NB4 (cell line): ENCODE measurements around the gene ZBTB20.

Experiments used
- DNase-seq: peaks from one replicate; pipeline ENCODE4 v3.0.0; 2010; ENCODE audit warnings: low read depth
- H3K4me3 ChIP-seq: one replicate; pipeline ENCODE4 v1.5.1; 2011; ENCODE audit warnings: mild to moderate bottlenecking, low read depth, low read length, moderate library complexity
- CTCF ChIP-seq: IDR thresholded peaks from one replicate; pipeline ENCODE4 v1.5.1; 2012; ENCODE audit warnings: low read depth, low read length
- MAX ChIP-seq: IDR thresholded peaks from 2 replicates; pipeline ENCODE4 v1.6.1; 2011; ENCODE audit warnings: low read depth, low read length
- MYC ChIP-seq: IDR thresholded peaks from 2 replicates; pipeline ENCODE4 v1.6.1; 2011; ENCODE audit warnings: low read depth, low read length
- POLR2A ChIP-seq: IDR thresholded peaks from 2 replicates; pipeline ENCODE4 v1.6.1; 2011; ENCODE audit warnings: mild to moderate bottlenecking; ENCODE audit not compliant: insufficient read length; ENCODE audit errors: extremely low read depth

Gene ZBTB20

GRCh38 chr3:114421204-114421603 is 725.9 kb downstream of the ZBTB20 start:
- no peak for TF ChIP-seq POLR2A
- no peak overlapping the region for H3K4me3 ChIP-seq
- no peak for DNase-seq

GRCh38 chr3:114420072-114420471 is 727.0 kb downstream of the ZBTB20 start:
- no peak overlapping the region for H3K4me3 ChIP-seq
- DNase-seq: peak; percentile 2
- TF ChIP-seq MYC: no peak
- TF ChIP-seq MAX: no peak
- no peak for TF ChIP-seq CTCF
- no peak for TF ChIP-seq POLR2A

GRCh38 chr3:114418724-114419543 is 728.2 kb downstream of the ZBTB20 start:
- DNase-seq: peak; percentile 72
- no peak overlapping the region for H3K4me3 ChIP-seq
- TF ChIP-seq MYC (no peak), CTCF (peak; percentile 61)

- no peak overlapping the region for H3K4me3 ChIP-seq
- DNase-seq: no peak
- TF ChIP-seq CTCF (no peak), MYC (no peak), MAX (no peak), POLR2A (no peak)
Observed at GRCh38 chr3:114418107-114418506, 729.0 kb downstream of the ZBTB20 start.

- H3K4me3 ChIP-seq: no peak overlapping the region
- TF ChIP-seq POLR2A (no peak), CTCF (no peak), MYC (no peak), MAX (no peak)
- no peak for DNase-seq
Observed at GRCh38 chr3:114417675-114418074, 729.4 kb downstream of the ZBTB20 start.

GRCh38 chr3:114417265-114417664 is 729.8 kb downstream of the ZBTB20 start:
- TF ChIP-seq CTCF: no peak
- no peak for TF ChIP-seq MYC
- TF ChIP-seq MAX: no peak
- TF ChIP-seq POLR2A: no peak
- no peak overlapping the region for H3K4me3 ChIP-seq
- no peak for DNase-seq
